Liver (tissue), 9 donors: ENCODE results near the gene PYGO2. TPM values are rescaled to one million over a fixed set of nuclear protein-coding genes. Genes with fewer than 3 reads are reported as not detected.
A peak's percentile ranks its signal among the peaks of the same experiment; 100 is the strongest.

Experiments
- DNase-seq: peaks from one replicate; pipeline ENCODE4 v3.0.0-alpha.2; 2017; ENCODE audit warnings: low spot score
- H3K27ac ChIP-seq, 2 donors: one replicate each; pipeline ENCODE4 v1.7.0; 2013; ENCODE audit warnings: inconsistent platforms in 2 of 2, low read length in 2 of 2, control low read depth in 1 of 2, low read depth in 1 of 2, mild to moderate bottlenecking in 1 of 2
- H3K27me3 ChIP-seq, 4 donors: one replicate each; pipeline versions ENCODE4 v1.6.1 to v1.7.0; 2013; ENCODE audit warnings: low read length in 3 of 4, inconsistent platforms in 1 of 4, mild to moderate bottlenecking in 1 of 4, moderate library complexity in 1 of 4; ENCODE audit not compliant: control insufficient read depth in 4 of 4, insufficient read depth in 4 of 4
- H3K36me3 ChIP-seq, 4 donors: one replicate each; pipeline versions ENCODE4 v1.6.1 to v1.7.0; 2013; ENCODE audit warnings: low read length in 3 of 4, mild to moderate bottlenecking in 3 of 4, low read depth in 1 of 4, moderate library complexity in 1 of 4; ENCODE audit not compliant: control insufficient read depth in 4 of 4, insufficient read depth in 3 of 4
- H3K4me1 ChIP-seq, 4 donors: one replicate each; pipeline versions ENCODE4 v1.6.1 to v1.7.0; 2013; ENCODE audit warnings: low read length in 3 of 4, mild to moderate bottlenecking in 3 of 4, moderate library complexity in 1 of 4; ENCODE audit not compliant: control insufficient read depth in 4 of 4, insufficient read depth in 4 of 4
- H3K4me3 ChIP-seq, 3 donors: one replicate each; pipeline versions ENCODE4 v1.6.1 to v1.7.0; 2013; ENCODE audit warnings: low read length in 3 of 3, control low read depth in 1 of 3, low read depth in 1 of 3, mild to moderate bottlenecking in 1 of 3
- H3K9ac ChIP-seq, 2 donors: one replicate each; pipeline ENCODE4 v1.7.0; 2013; ENCODE audit warnings: low read length in 2 of 2, mild to moderate bottlenecking in 2 of 2, moderate library complexity in 2 of 2, control low read depth in 1 of 2, low read depth in 1 of 2
- H3K9me3 ChIP-seq, 4 donors: one replicate each; pipeline versions ENCODE4 v1.6.1 to v1.7.0; 2013; ENCODE audit warnings: low read length in 3 of 4; ENCODE audit not compliant: control insufficient read depth in 4 of 4
- EGR1 ChIP-seq, 2 donors: IDR thresholded peaks; 2 replicates each; pipeline ENCODE4 v1.6.1; 2016 to 2018; ENCODE audit warnings: antibody characterized with exemption in 2 of 2, low read depth in 2 of 2
- FOXA1 ChIP-seq: IDR thresholded peaks from 2 replicates; pipeline ENCODE4 v1.6.1; 2016; ENCODE audit warnings: antibody characterized with exemption
- FOXA2 ChIP-seq: IDR thresholded peaks from 2 replicates; pipeline ENCODE4 v1.6.1; 2016; ENCODE audit warnings: antibody characterized with exemption
- GABPA ChIP-seq, 2 donors: IDR thresholded peaks in 1 of 2; conservative IDR thresholded peaks in 1 of 2; 2 replicates each; pipeline ENCODE4 v1.6.1; 2016; ENCODE audit warnings: antibody characterized with exemption in 2 of 2, mild to moderate bottlenecking in 1 of 2, moderate library complexity in 1 of 2
- HNF4A ChIP-seq, 2 donors: conservative IDR thresholded peaks; 2 replicates each; pipeline ENCODE4 v1.6.1; 2016; ENCODE audit warnings: antibody characterized with exemption in 2 of 2, mild to moderate bottlenecking in 2 of 2
- HNF4G ChIP-seq: IDR thresholded peaks from 2 replicates; pipeline ENCODE4 v1.6.1; 2016; ENCODE audit warnings: antibody characterized with exemption
- JUND ChIP-seq, 2 donors: IDR thresholded peaks; 2 replicates each; pipeline ENCODE4 v1.6.1; 2016; ENCODE audit warnings: antibody characterized with exemption in 2 of 2
- MAX ChIP-seq: IDR thresholded peaks from 2 replicates; pipeline ENCODE4 v1.6.1; 2016; ENCODE audit warnings: antibody characterized with exemption
- NR2F2 ChIP-seq: IDR thresholded peaks from 2 replicates; pipeline ENCODE4 v1.6.1; 2016; ENCODE audit warnings: antibody characterized with exemption
- RAD21 ChIP-seq, 2 donors: IDR thresholded peaks; 2 replicates each; pipeline ENCODE4 v1.6.1; 2016; ENCODE audit warnings: antibody characterized with exemption in 2 of 2, mild to moderate bottlenecking in 2 of 2
- RXRA ChIP-seq, 2 donors: IDR thresholded peaks; 2 replicates each; pipeline ENCODE4 v1.6.1; 2017 to 2018; ENCODE audit warnings: antibody characterized with exemption in 2 of 2, mild to moderate bottlenecking in 1 of 2
- SP1 ChIP-seq: IDR thresholded peaks from 2 replicates; pipeline ENCODE4 v1.6.1; 2018; ENCODE audit warnings: antibody characterized with exemption, mild to moderate bottlenecking
- TAF1 ChIP-seq: conservative IDR thresholded peaks from 2 replicates; pipeline ENCODE4 v1.6.1; 2016; ENCODE audit warnings: antibody characterized with exemption, mild to moderate bottlenecking
- YY1 ChIP-seq: IDR thresholded peaks from 2 replicates; pipeline ENCODE4 v1.6.1; 2016; ENCODE audit warnings: antibody characterized with exemption, mild to moderate bottlenecking
- WGBS: extraction: QIAGEN DNeasy Blood & Tissue Kit; methylation state at CpG from one replicate; pipeline ENCODE4 v1.1.7; 2013; 5-methylcytosine and 5-hydroxymethylcytosine counted together
- polyA plus RNA-seq, 2 donors: library from polyadenylated mRNA; stranded (reverse) in 1 of 2; unstranded in 1 of 2; fragments of 200-250 nt in 1 of 2; fragments of >200 nt in 1 of 2; fragmentation: Nextera tagmentation in 1 of 2; extraction: Ambion mirVana in 1 of 2; gene quantifications; one replicate each; pipeline versions ENCODE4 v1.2.1 to v1.2.3, GENCODE V29; 2013 to 2015
- total RNA-seq, 2 donors: library from RNA; depleted of rRNA; stranded (reverse); fragments of >200 nt; gene quantifications; one replicate each; pipeline ENCODE4 v1.2.3, GENCODE V29; 2014
- TF ChIP-seq, protein P1 (sequence below): IDR thresholded peaks from 2 replicates; pipeline ENCODE4 v1.6.1; 2016; ENCODE audit warnings: antibody characterized with exemption
- TF ChIP-seq, protein P2 (sequence below): fragments of 150-350 bp; IDR thresholded peaks from 2 replicates; pipeline ENCODE4 v1.5.1; 2017; ENCODE audit warnings: improper control_type of control experiment, low read depth, low read length; ENCODE audit not compliant: missing input control
- donor health status: healthy.
- donor health status: healthy.
- donor health status: healthy.
- donor health status: healthy.
- donor health status: healthy.

PYGO2 gene
- total and polyA plus RNA-seq, 4 donors, result 5.0 to 8.2 (median 7.0) TPM

GRCh38 chr1:155005076-155006011 lies 43.8 kb upstream of the PYGO2 start:
- H3K9ac ChIP-seq, result peak overlapping the region; percentile 5 to 15
- peaks cover 40 to 72% (median 58%) of the 10 kb centered on the region in 4 donors for H3K4me1 ChIP-seq
- WGBS, result 19% methylated on average over 17 of the region's 17 CpGs
- peak in 1 of 2 donors; percentile 53 for TF ChIP-seq GABPA (IDR thresholded peaks at IDR 0.05 in 1 of 2, conservative IDR thresholded peaks at IDR 0.05 in 1 of 2)
- no peak for TF ChIP-seq TAF1
- peak; percentile 34 to 52 for TF ChIP-seq JUND (IDR thresholded peaks at IDR 0.05)
- peak in 1 of 2 donors; percentile 51 for TF ChIP-seq EGR1 (IDR thresholded peaks at IDR 0.05; ENCODE audit: low read depth in 2 of 2)
- TF ChIP-seq MAX, result peak; percentile 57
- TF ChIP-seq SP1, result peak; percentile 63
- peak; percentile 63 to 81 for TF ChIP-seq RXRA (IDR thresholded peaks at IDR 0.05)
- no peak for TF ChIP-seq HNF4G
- TF ChIP-seq, protein P1, sequence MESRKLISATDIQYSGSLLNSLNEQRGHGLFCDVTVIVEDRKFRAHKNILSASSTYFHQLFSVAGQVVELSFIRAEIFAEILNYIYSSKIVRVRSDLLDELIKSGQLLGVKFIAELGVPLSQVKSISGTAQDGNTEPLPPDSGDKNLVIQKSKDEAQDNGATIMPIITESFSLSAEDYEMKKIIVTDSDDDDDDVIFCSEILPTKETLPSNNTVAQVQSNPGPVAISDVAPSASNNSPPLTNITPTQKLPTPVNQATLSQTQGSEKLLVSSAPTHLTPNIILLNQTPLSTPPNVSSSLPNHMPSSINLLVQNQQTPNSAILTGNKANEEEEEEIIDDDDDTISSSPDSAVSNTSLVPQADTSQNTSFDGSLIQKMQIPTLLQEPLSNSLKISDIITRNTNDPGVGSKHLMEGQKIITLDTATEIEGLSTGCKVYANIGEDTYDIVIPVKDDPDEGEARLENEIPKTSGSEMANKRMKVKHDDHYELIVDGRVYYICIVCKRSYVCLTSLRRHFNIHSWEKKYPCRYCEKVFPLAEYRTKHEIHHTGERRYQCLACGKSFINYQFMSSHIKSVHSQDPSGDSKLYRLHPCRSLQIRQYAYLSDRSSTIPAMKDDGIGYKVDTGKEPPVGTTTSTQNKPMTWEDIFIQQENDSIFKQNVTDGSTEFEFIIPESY, result no peak
- TF ChIP-seq YY1, result peak; percentile 38
- TF ChIP-seq FOXA1, result peak; percentile 35
- peak; percentile 30 for TF ChIP-seq NR2F2
- TF ChIP-seq FOXA2, result no peak
- TF ChIP-seq HNF4A (conservative IDR thresholded peaks at IDR 0.05), result peak; percentile 50 to 72
- H3K27me3 ChIP-seq, result no peaks in the 10 kb centered on the region
- peak overlapping the region in 2 of 3 donors; percentile 7 to 73 for H3K4me3 ChIP-seq
- H3K9me3 ChIP-seq, result no peaks in the 10 kb centered on the region
- peak overlapping the region; percentile 87 to 99 for H3K27ac ChIP-seq
- no peaks in the 10 kb centered on the region for H3K36me3 ChIP-seq
- no peak for DNase-seq

GRCh38 chr1:155004352-155005075 lies 42.9 kb upstream of the PYGO2 start:
- Histone ChIP-seq H3K9ac (peak overlapping the region; percentile 48 to 70), H3K4me1 (peaks cover 38 to 72% (median 58%) of the 10 kb centered on the region in 4 donors), H3K27ac (peak overlapping the region; percentile 87 to 99), H3K36me3 (no peaks in the 10 kb centered on the region), H3K9me3 (no peaks in the 10 kb centered on the region), H3K4me3 (peak overlapping the region; percentile 62 to 73 (median 68)), H3K27me3 (no peaks in the 10 kb centered on the region)
- 21% methylated on average over 5 of the region's 5 CpGs for WGBS
- DNase-seq, result no peak
- TF ChIP-seq NR2F2 (no peak), RAD21 (IDR thresholded peaks at IDR 0.05) (no peak), HNF4A (conservative IDR thresholded peaks at IDR 0.05) (no peak)
- TF ChIP-seq, protein P2, sequence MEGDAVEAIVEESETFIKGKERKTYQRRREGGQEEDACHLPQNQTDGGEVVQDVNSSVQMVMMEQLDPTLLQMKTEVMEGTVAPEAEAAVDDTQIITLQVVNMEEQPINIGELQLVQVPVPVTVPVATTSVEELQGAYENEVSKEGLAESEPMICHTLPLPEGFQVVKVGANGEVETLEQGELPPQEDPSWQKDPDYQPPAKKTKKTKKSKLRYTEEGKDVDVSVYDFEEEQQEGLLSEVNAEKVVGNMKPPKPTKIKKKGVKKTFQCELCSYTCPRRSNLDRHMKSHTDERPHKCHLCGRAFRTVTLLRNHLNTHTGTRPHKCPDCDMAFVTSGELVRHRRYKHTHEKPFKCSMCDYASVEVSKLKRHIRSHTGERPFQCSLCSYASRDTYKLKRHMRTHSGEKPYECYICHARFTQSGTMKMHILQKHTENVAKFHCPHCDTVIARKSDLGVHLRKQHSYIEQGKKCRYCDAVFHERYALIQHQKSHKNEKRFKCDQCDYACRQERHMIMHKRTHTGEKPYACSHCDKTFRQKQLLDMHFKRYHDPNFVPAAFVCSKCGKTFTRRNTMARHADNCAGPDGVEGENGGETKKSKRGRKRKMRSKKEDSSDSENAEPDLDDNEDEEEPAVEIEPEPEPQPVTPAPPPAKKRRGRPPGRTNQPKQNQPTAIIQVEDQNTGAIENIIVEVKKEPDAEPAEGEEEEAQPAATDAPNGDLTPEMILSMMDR, result no peak
